Spleen (tissue), 11 donors: ENCODE data around the gene PPP1R37. TPM values are rescaled to one million over a fixed set of nuclear protein-coding genes. Genes with fewer than 3 reads are reported as not detected.

Experiments used
- DNase-seq: peaks from one replicate; pipeline ENCODE4 v3.0.0-alpha.2; 2020
- H3K27ac ChIP-seq, 8 donors: fragments of 200-600 bp; sonication (generic) in 7 of 8; 1 replicate in 4 of 8; 2 replicates in 4 of 8; pipeline versions ENCODE4 v1.5.0 to v1.8.0; 2016 to 2021; ENCODE audit warnings: inconsistent platforms in 4 of 8, mild to moderate bottlenecking in 4 of 8, moderate library complexity in 1 of 8
- H3K27me3 ChIP-seq, 7 donors: fragments of 200-600 bp; sonication (generic) in 6 of 7; replicated peaks in 1 of 7; 1 replicate in 4 of 7; 2 replicates in 3 of 7; pipeline versions ENCODE4 v1.5.0 to v1.8.0; 2016 to 2021; ENCODE audit warnings: inconsistent platforms in 3 of 7, mild to moderate bottlenecking in 1 of 7
- H3K36me3 ChIP-seq, 6 donors: fragments of 200-600 bp; sonication (generic) in 5 of 6; 1 replicate in 4 of 6; 2 replicates in 2 of 6; pipeline versions ENCODE4 v1.5.0 to v1.8.0; 2016 to 2021; ENCODE audit warnings: inconsistent platforms in 2 of 6
- H3K4me1 ChIP-seq, 6 donors: fragments of 200-600 bp; sonication (generic) in 5 of 6; 1 replicate in 3 of 6; 2 replicates in 3 of 6; pipeline versions ENCODE4 v1.5.0 to v1.8.0; 2016 to 2021; ENCODE audit warnings: inconsistent platforms in 3 of 6
- H3K4me3 ChIP-seq, 8 donors: fragments of 200-600 bp; sonication (generic) in 7 of 8; 1 replicate in 4 of 8; 2 replicates in 4 of 8; pipeline versions ENCODE4 v1.5.0 to v1.8.0; 2016 to 2021; ENCODE audit warnings: inconsistent platforms in 4 of 8, mild to moderate bottlenecking in 4 of 8, moderate library complexity in 2 of 8
- H3K9me3 ChIP-seq, 8 donors: fragments of 200-600 bp; sonication (generic) in 7 of 8; 1 replicate in 4 of 8; 2 replicates in 4 of 8; pipeline versions ENCODE4 v1.5.0 to v1.8.0; 2016 to 2021; ENCODE audit warnings: inconsistent platforms in 4 of 8
- CTCF ChIP-seq, 11 experiments: fragments of 200-600 bp in 7 of 11; fragments of 450-650 bp in 4 of 11; sonication (generic) in 4 of 11; IDR thresholded peaks in 8 of 11; conservative IDR thresholded peaks in 3 of 11; 1 replicate in 7 of 11; 2 replicates in 4 of 11; pipeline versions ENCODE4 v1.4.0 to v1.8.0; 2016 to 2021; ENCODE audit warnings: antibody characterized with exemption in 11 of 11, inconsistent platforms in 4 of 11, mild to moderate bottlenecking in 1 of 11
- POLR2A ChIP-seq, 3 donors: fragments of 450-650 bp; IDR thresholded peaks; one replicate each; pipeline ENCODE4 v1.5.1; 2017; ENCODE audit warnings: antibody characterized with exemption in 3 of 3, mild to moderate bottlenecking in 1 of 3
- POLR2AphosphoS5 ChIP-seq, 3 donors: sonication (generic); formaldehyde crosslinking; IDR thresholded peaks; one replicate each; pipeline ENCODE4 v1.5.1; 2017; ENCODE audit warnings: antibody characterized with exemption in 3 of 3
- WGBS, 5 donors: extraction: QIAGEN DNeasy Blood & Tissue Kit in 3 of 5; methylation state at CpG; one replicate each; pipeline versions ENCODE4 v1.1.5 to v1.1.7; 2013 to 2018; 5-methylcytosine and 5-hydroxymethylcytosine counted together
- intact Hi-C: fragments of 100-400 bp; cut with DNase I; formaldehyde crosslinking; loops from one replicate; pipeline ENCODE4 v1.15.0; 2023; ENCODE audit warnings: low total_unique reads
- polyA plus RNA-seq, 3 donors: library from polyadenylated mRNA; stranded (reverse); fragments of 200-250 nt; gene quantifications; one replicate each; pipeline ENCODE4 v1.2.1, GENCODE V29; 2013
- total RNA-seq, 7 donors: library from RNA; depleted of rRNA in 3 of 7; stranded (reverse); fragments of >200 nt in 3 of 7; fragmentation: NEBNext Ultra II Directional in 4 of 7; extraction: Animal tissue kit (Norgen Biotek cat#: 25700) in 4 of 7; gene quantifications; one replicate each; pipeline versions ENCODE4 v1.1.0 to v1.2.1, GENCODE V29; 2016 to 2021
- donor health status: healthy with polysubstance abuse.
- donor health status: DM: no; HTN: no; CAD: no; lungs with moderate emphysema.
- donor health status: DM: no; HTN: no; CAD: no.
- donor health status: Bipolar disorder and iron deficiency.
- donor health status: healthy.
- donor health status: DM: no; HTN: no; CAD: no.
- donor health status: DM: yes; HTN: yes; CAD: no.

Gene PPP1R37
- total and polyA plus RNA-seq, 10 donors: 14.3 to 36.7 (median 20.0) TPM

GRCh38 chr19:45075301-45076028, 17.5 kb upstream of the PPP1R37 start:
- 2 to 5% (median 3%) methylated on average over 14 to 25 of the region's 26 CpGs for WGBS, 5 donors
- TF ChIP-seq CTCF (IDR thresholded peaks at IDR 0.05 in 8 of 11, conservative IDR thresholded peaks at IDR 0.05 in 3 of 11) (no peak), POLR2A (IDR thresholded peaks at IDR 0.05) (peak in 1 of 3 donors; percentile 20), POLR2AphosphoS5 (IDR thresholded peaks at IDR 0.05) (peak; percentile 77 to 87 (median 83))
- intact Hi-C loops: no loop called here
- Histone ChIP-seq H3K27me3 (no peaks in the 10 kb centered on the region), H3K4me1 (peaks cover 20 to 74% (median 55%) of the 10 kb centered on the region in 6 donors), H3K27ac (peak overlapping the region; percentile 80 to 94 (median 90)), H3K4me3 (peak overlapping the region; percentile 56 to 94 (median 78)), H3K9me3 (no peaks in the 10 kb centered on the region), H3K36me3 (peaks cover 0 to 41% (median 26%) of the 10 kb centered on the region in 6 donors)
- peak; percentile 98 for DNase-seq

DNA sequence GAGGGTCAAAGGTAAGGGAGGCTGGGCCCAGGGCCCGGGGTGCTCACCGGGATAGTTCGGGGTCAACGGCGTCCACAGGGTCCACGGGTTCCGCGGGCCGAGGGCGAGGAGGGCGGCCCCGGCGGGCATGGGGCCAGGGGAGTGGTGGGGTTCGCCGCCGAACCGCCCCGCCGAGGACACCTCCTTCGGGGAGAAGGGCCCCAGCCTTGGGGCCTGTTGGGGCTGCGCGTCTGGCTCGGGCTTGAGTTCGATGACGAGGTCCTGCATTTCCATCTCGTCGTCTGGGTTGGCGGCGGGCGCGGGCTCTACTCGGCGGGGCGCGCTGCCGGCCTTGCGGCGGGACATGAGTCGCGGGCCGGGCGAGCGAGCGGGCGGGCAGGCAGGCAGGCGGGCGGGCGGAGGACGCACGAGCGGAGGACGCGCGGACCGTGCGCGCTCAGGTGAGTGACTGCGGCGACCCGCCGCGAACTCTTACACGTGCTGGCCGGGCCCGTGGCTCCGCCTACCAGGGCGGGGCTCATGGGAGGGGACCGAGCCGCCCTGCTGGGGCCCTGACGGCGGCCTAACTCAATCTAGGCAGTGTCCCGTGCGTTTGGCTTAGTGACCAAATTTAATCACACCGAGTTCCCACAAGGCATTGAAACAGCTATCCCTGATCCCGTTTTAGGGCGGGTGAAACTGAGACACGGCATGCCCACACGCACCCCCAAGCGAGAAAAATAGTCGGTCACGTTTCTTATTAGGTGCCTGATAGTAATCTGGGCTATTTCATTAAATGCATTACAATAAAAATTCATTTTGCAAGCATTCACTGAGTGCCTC, 16.7 kb upstream of the PPP1R37 start, which contains the start of gene ZNF296:
ZNF296 (minus strand) TSS at position 450 of the 822 bp plus-strand sequence; CDS start at position 345, 105 bp downstream.
- Histone ChIP-seq H3K36me3 (peaks cover 0 to 33% (median 18%) of the 10 kb centered on the region in 6 donors), H3K27me3 (no peaks in the 10 kb centered on the region), H3K9me3 (no peaks in the 10 kb centered on the region), H3K27ac (peak within 1 kb of the TSS; percentile 80 to 94 (median 90)), H3K4me3 (peak within 1 kb of the TSS; percentile 56 to 94 (median 78)), H3K4me1 (peaks cover 25 to 82% (median 63%) of the 10 kb centered on the region in 6 donors)
- 1 to 3% (median 2%) methylated on average over 38 to 81 of the region's 81 CpGs for WGBS, 5 donors
- TF ChIP-seq CTCF (IDR thresholded peaks at IDR 0.05 in 8 of 11, conservative IDR thresholded peaks at IDR 0.05 in 3 of 11): no peak
- TF ChIP-seq POLR2A (IDR thresholded peaks at IDR 0.05): peak in 1 of 3 donors; percentile 49
- TF ChIP-seq POLR2AphosphoS5 (IDR thresholded peaks at IDR 0.05): peak; percentile 81 to 90 (median 88)
- intact Hi-C loops: no loop called here
- DNase-seq: peak; percentile 97

- Histone ChIP-seq H3K36me3 (peaks cover 0 to 33% (median 17%) of the 10 kb centered on the region in 6 donors), H3K9me3 (no peaks in the 10 kb centered on the region), H3K27me3 (no peaks in the 10 kb centered on the region), H3K4me1 (peaks cover 25 to 89% (median 68%) of the 10 kb centered on the region in 6 donors), H3K27ac (peak overlapping the region; percentile 80 to 94 (median 90)), H3K4me3 (peak overlapping the region in 7 of 8 donors; percentile 73 to 94 (median 79))
- 80 to 85% (median 83%) methylated on average over 15 of the region's 15 CpGs for WGBS, 5 donors
- no peak for DNase-seq
- intact Hi-C loops: no loop called here
- TF ChIP-seq POLR2AphosphoS5 (IDR thresholded peaks at IDR 0.05): no peak
- TF ChIP-seq CTCF (IDR thresholded peaks at IDR 0.05 in 8 of 11, conservative IDR thresholded peaks at IDR 0.05 in 3 of 11): no peak
- TF ChIP-seq POLR2A (IDR thresholded peaks at IDR 0.05): no peak
These were observed 15.9 kb upstream of the PPP1R37 start for GRCh38 chr19:45076851-45077730.
